Measurements from ENCODE around the gene KDM4C.
"Not testable (repeated sequence)": the region's sequence is repeated elsewhere in the genome, so short reads cannot be mapped to it uniquely, and the experiment has no call there.

Gene KDM4C

GRCh38 chr9:6944896-6945295, 187.1 kb downstream of the KDM4C start:
- Histone ChIP-seq H3K4me3 (ENCODE audit: low read depth, low read length) (peak overlapping the region; percentile 22; the same call in 1 of the 2 replicates), H3K4me1 (ENCODE audit: control insufficient read depth, insufficient read depth, low read length, unreplicated experiment) (peaks cover 23% of the 10 kb centered on the region), H3K27ac (ENCODE audit: low read depth, low read length) (peak overlapping the region; percentile 47; the same call in 1 of the 2 replicates), H3K79me2 (ENCODE audit: control insufficient read depth, insufficient read depth, low read length, unreplicated experiment) (no peaks in the 10 kb centered on the region), H3K36me3 (ENCODE audit: insufficient read depth, low read length) (no peaks in the 10 kb centered on the region), H2AFZ (ENCODE audit: low read length, unreplicated experiment) (no peak overlapping the region), H3K27me3 (ENCODE audit: insufficient read depth, low read length) (no peaks in the 10 kb centered on the region)

GRCh38 chr9:6945816-6946215, 188.0 kb downstream of the KDM4C start:
- Histone ChIP-seq H3K4me3 (ENCODE audit: low read depth, low read length) (no peak overlapping the region), H3K27me3 (ENCODE audit: insufficient read depth, low read length) (no peaks in the 10 kb centered on the region), H3K4me1 (ENCODE audit: control insufficient read depth, insufficient read depth, low read length, unreplicated experiment) (peaks cover 23% of the 10 kb centered on the region), H3K79me2 (ENCODE audit: control insufficient read depth, insufficient read depth, low read length, unreplicated experiment) (no peaks in the 10 kb centered on the region), H2AFZ (ENCODE audit: low read length, unreplicated experiment) (no peak overlapping the region), H3K27ac (ENCODE audit: low read depth, low read length) (no peak overlapping the region), H3K36me3 (ENCODE audit: insufficient read depth, low read length) (no peaks in the 10 kb centered on the region)

GRCh38 chr9:6946583-6947166, 188.9 kb downstream of the KDM4C start:
- Histone ChIP-seq H2AFZ (ENCODE audit: low read length, unreplicated experiment) (no peak overlapping the region), H3K36me3 (ENCODE audit: insufficient read depth, low read length) (no peaks in the 10 kb centered on the region), H3K79me2 (ENCODE audit: control insufficient read depth, insufficient read depth, low read length, unreplicated experiment) (no peaks in the 10 kb centered on the region), H3K4me1 (ENCODE audit: control insufficient read depth, insufficient read depth, low read length, unreplicated experiment) (peaks cover 23% of the 10 kb centered on the region), H3K4me3 (ENCODE audit: low read depth, low read length) (no peak overlapping the region), H3K27ac (ENCODE audit: low read depth, low read length) (no peak overlapping the region), H3K27me3 (ENCODE audit: insufficient read depth, low read length) (no peaks in the 10 kb centered on the region)

- not testable (repeated sequence) for H2AFZ ChIP-seq (ENCODE audit: low read length, unreplicated experiment); H3K4me3 ChIP-seq (ENCODE audit: low read depth, low read length); H3K27me3 ChIP-seq (ENCODE audit: insufficient read depth, low read length); H3K79me2 ChIP-seq (ENCODE audit: control insufficient read depth, insufficient read depth, low read length, unreplicated experiment); H3K36me3 ChIP-seq (ENCODE audit: insufficient read depth, low read length); H3K27ac ChIP-seq (ENCODE audit: low read depth, low read length)
- peaks cover 17% of the 10 kb centered on the region for H3K4me1 ChIP-seq (ENCODE audit: control insufficient read depth, insufficient read depth, low read length, unreplicated experiment)
Observed at GRCh38 chr9:6948921-6949320, 191.1 kb downstream of the KDM4C start.

GRCh38 chr9:6955251-6955921, 197.6 kb downstream of the KDM4C start:
- Histone ChIP-seq H3K27ac (ENCODE audit: low read depth, low read length) (peak overlapping the region; percentile 31), H3K79me2 (ENCODE audit: control insufficient read depth, insufficient read depth, low read length, unreplicated experiment) (no peaks in the 10 kb centered on the region), H2AFZ (ENCODE audit: low read length, unreplicated experiment) (no peak overlapping the region), H3K27me3 (ENCODE audit: insufficient read depth, low read length) (no peaks in the 10 kb centered on the region), H3K36me3 (ENCODE audit: insufficient read depth, low read length) (no peaks in the 10 kb centered on the region), H3K4me1 (ENCODE audit: control insufficient read depth, insufficient read depth, low read length, unreplicated experiment) (peaks cover 14% of the 10 kb centered on the region), H3K4me3 (ENCODE audit: low read depth, low read length) (no peak overlapping the region)

GRCh38 chr9:6956879-6957278, 199.1 kb downstream of the KDM4C start:
- H3K36me3 ChIP-seq (ENCODE audit: insufficient read depth, low read length): no peaks in the 10 kb centered on the region
- H3K27me3 ChIP-seq (ENCODE audit: insufficient read depth, low read length): no peaks in the 10 kb centered on the region
- H3K4me1 ChIP-seq (ENCODE audit: control insufficient read depth, insufficient read depth, low read length, unreplicated experiment): peaks cover 14% of the 10 kb centered on the region
- no peak overlapping the region for H3K27ac ChIP-seq (ENCODE audit: low read depth, low read length)
- H3K79me2 ChIP-seq (ENCODE audit: control insufficient read depth, insufficient read depth, low read length, unreplicated experiment): no peaks in the 10 kb centered on the region
- H2AFZ ChIP-seq (ENCODE audit: low read length, unreplicated experiment): no peak overlapping the region
- no peak overlapping the region for H3K4me3 ChIP-seq (ENCODE audit: low read depth, low read length)

GRCh38 chr9:6959270-6960000, 201.7 kb downstream of the KDM4C start:
- Histone ChIP-seq H3K79me2 (ENCODE audit: control insufficient read depth, insufficient read depth, low read length, unreplicated experiment) (no peaks in the 10 kb centered on the region), H3K27ac (ENCODE audit: low read depth, low read length) (no peak overlapping the region), H3K36me3 (ENCODE audit: insufficient read depth, low read length) (no peaks in the 10 kb centered on the region), H3K4me3 (ENCODE audit: low read depth, low read length) (no peak overlapping the region), H3K27me3 (ENCODE audit: insufficient read depth, low read length) (no peaks in the 10 kb centered on the region), H2AFZ (ENCODE audit: low read length, unreplicated experiment) (no peak overlapping the region), H3K4me1 (ENCODE audit: control insufficient read depth, insufficient read depth, low read length, unreplicated experiment) (peaks cover 14% of the 10 kb centered on the region)

- Histone ChIP-seq H3K79me2 (ENCODE audit: control insufficient read depth, insufficient read depth, low read length, unreplicated experiment) (no peaks in the 10 kb centered on the region), H3K27me3 (ENCODE audit: insufficient read depth, low read length) (no peaks in the 10 kb centered on the region), H3K4me1 (ENCODE audit: control insufficient read depth, insufficient read depth, low read length, unreplicated experiment) (peaks cover 2% of the 10 kb centered on the region), H3K4me3 (ENCODE audit: low read depth, low read length) (no peak overlapping the region), H2AFZ (ENCODE audit: low read length, unreplicated experiment) (no peak overlapping the region), H3K27ac (ENCODE audit: low read depth, low read length) (no peak overlapping the region), H3K36me3 (ENCODE audit: insufficient read depth, low read length) (no peaks in the 10 kb centered on the region)
Observed at GRCh38 chr9:6960777-6961176, 203.0 kb downstream of the KDM4C start.

- Histone ChIP-seq H3K4me3 (ENCODE audit: low read depth, low read length) (no peak overlapping the region), H3K36me3 (ENCODE audit: insufficient read depth, low read length) (no peaks in the 10 kb centered on the region), H3K27ac (ENCODE audit: low read depth, low read length) (no peak overlapping the region), H3K4me1 (ENCODE audit: control insufficient read depth, insufficient read depth, low read length, unreplicated experiment) (no peaks in the 10 kb centered on the region), H3K27me3 (ENCODE audit: insufficient read depth, low read length) (no peaks in the 10 kb centered on the region), H3K79me2 (ENCODE audit: control insufficient read depth, insufficient read depth, low read length, unreplicated experiment) (no peaks in the 10 kb centered on the region), H2AFZ (ENCODE audit: low read length, unreplicated experiment) (no peak overlapping the region)
Observed at GRCh38 chr9:6961845-6962522, 204.2 kb downstream of the KDM4C start.

- Histone ChIP-seq H3K4me3 (ENCODE audit: low read depth, low read length) (no peak overlapping the region), H3K4me1 (ENCODE audit: control insufficient read depth, insufficient read depth, low read length, unreplicated experiment) (no peaks in the 10 kb centered on the region), H3K79me2 (ENCODE audit: control insufficient read depth, insufficient read depth, low read length, unreplicated experiment) (no peaks in the 10 kb centered on the region), H3K27me3 (ENCODE audit: insufficient read depth, low read length) (no peaks in the 10 kb centered on the region), H3K36me3 (ENCODE audit: insufficient read depth, low read length) (no peaks in the 10 kb centered on the region), H2AFZ (ENCODE audit: low read length, unreplicated experiment) (no peak overlapping the region), H3K27ac (ENCODE audit: low read depth, low read length) (no peak overlapping the region)
Observed at GRCh38 chr9:6965566-6965965, 207.8 kb downstream of the KDM4C start.
